SU-DHL-6 (cell line): ENCODE measurements around the gene CAMK2D.

Source experiments
- H2AFZ ChIP-seq: fragments of 200-600 bp; sonication (generic); 2 replicates; pipeline ENCODE4 v1.6.1; 2014; ENCODE audit warnings: low read depth, mild to moderate bottlenecking, moderate library complexity, mixed read lengths, antibody characterized with exemption, low read length; ENCODE audit not compliant: severe bottlenecking
- H3F3A ChIP-seq: fragments of 200-600 bp; shearing (Covaris generic); 2 replicates; pipeline ENCODE4 v1.6.0; 2016; ENCODE audit warnings: antibody characterized with exemption, mild to moderate bottlenecking; ENCODE audit not compliant: insufficient read depth
- H3K27ac ChIP-seq: fragments of 200-600 bp; sonication (generic); 2 replicates; pipeline ENCODE4 v1.5.1; 2016; ENCODE audit warnings: low read depth, mild to moderate bottlenecking, low read length, moderate library complexity, mixed read lengths
- H3K27me3 ChIP-seq: fragments of 200-600 bp; sonication (generic), shearing (Covaris generic); 2 replicates; pipeline ENCODE4 v1.6.0; 2014; ENCODE audit warnings: mild to moderate bottlenecking, low read length
- H3K36me3 ChIP-seq: fragments of 200-600 bp; sonication (generic); 2 replicates; pipeline ENCODE4 v1.6.1; 2014; ENCODE audit warnings: mild to moderate bottlenecking, low read length, mixed read lengths
- H3K4me2 ChIP-seq: fragments of 300-600, 200-600 bp; shearing (Covaris generic), sonication (generic); 2 replicates; pipeline ENCODE4 v1.6.0; 2014; ENCODE audit warnings: low read length, low read depth, mild to moderate bottlenecking; ENCODE audit not compliant: poor library complexity, severe bottlenecking
- H3K4me3 ChIP-seq: fragments of 200-600 bp; sonication (generic); 2 replicates; pipeline ENCODE4 v1.5.1; 2014; ENCODE audit warnings: antibody characterized with exemption, low read length, mild to moderate bottlenecking, mixed read lengths; ENCODE audit not compliant: insufficient read depth, poor library complexity, severe bottlenecking
- H3K79me2 ChIP-seq: fragments of 200-600 bp; sonication (generic); 2 replicates; pipeline ENCODE4 v1.6.1; 2014; ENCODE audit warnings: mild to moderate bottlenecking, low read length, moderate library complexity; ENCODE audit not compliant: insufficient read depth
- H3K9ac ChIP-seq: fragments of 200-600 bp; sonication (generic); 2 replicates; pipeline ENCODE4 v1.7.0; 2014; ENCODE audit warnings: mild to moderate bottlenecking, low read length
- H3K9me2 ChIP-seq: fragments of 200-600 bp; sonication (generic); replicated peaks from 2 replicates; pipeline ENCODE4 v1.6.1; 2014; ENCODE audit warnings: low read length; ENCODE audit not compliant: insufficient read depth
- H3K9me3 ChIP-seq: fragments of 200-600 bp; sonication (generic); 2 replicates; pipeline ENCODE4 v1.6.1; 2014; ENCODE audit warnings: low read length, mixed read lengths; ENCODE audit not compliant: insufficient read depth
- H4K20me1 ChIP-seq: fragments of 200-600 bp; sonication (generic); 2 replicates; pipeline ENCODE4 v1.6.1; 2014; ENCODE audit warnings: low read depth, mild to moderate bottlenecking, antibody characterized with exemption, low read length, moderate library complexity, mixed read lengths
- CTCF ChIP-seq: fragments of 200-600 bp; sonication (generic); IDR thresholded peaks from one replicate; pipeline ENCODE4 v1.5.1; 2017; ENCODE audit warnings: antibody characterized with exemption, mild to moderate bottlenecking, low read length, moderate library complexity; ENCODE audit not compliant: insufficient read depth, poor library complexity, severe bottlenecking
- EZH2phosphoT487 ChIP-seq: fragments of 200-600 bp; sonication (generic), shearing (Covaris generic); conservative IDR thresholded peaks from 2 replicates; pipeline ENCODE4 v1.6.1; 2018; ENCODE audit warnings: mild to moderate bottlenecking, antibody characterized with exemption, low read length, moderate library complexity, mixed read lengths

CAMK2D gene

GRCh38 chr4:113478032-113478431, 283.5 kb downstream of the CAMK2D start:
- TF ChIP-seq CTCF: no peak
- no peak for TF ChIP-seq EZH2phosphoT487
- no peaks in the 10 kb centered on the region for H3K79me2 ChIP-seq
- H3K4me3 ChIP-seq: no peak overlapping the region
- no peaks in the 10 kb centered on the region for H3K27me3 ChIP-seq
- no peak overlapping the region for H2AFZ ChIP-seq
- H4K20me1 ChIP-seq: no peaks in the 10 kb centered on the region
- no peaks in the 10 kb centered on the region for H3F3A ChIP-seq
- H3K4me2 ChIP-seq: no peak overlapping the region
- no peaks in the 10 kb centered on the region for H3K36me3 ChIP-seq
- no peak overlapping the region for H3K27ac ChIP-seq
- H3K9me2 ChIP-seq: no peaks in the 10 kb centered on the region
- no peaks in the 10 kb centered on the region for H3K9me3 ChIP-seq
- H3K9ac ChIP-seq: no peak overlapping the region

- H3K36me3 ChIP-seq: no peaks in the 10 kb centered on the region
- no peak overlapping the region for H3K27ac ChIP-seq
- no peak overlapping the region for H3K4me3 ChIP-seq
- H3K9me3 ChIP-seq: no peaks in the 10 kb centered on the region
- H3K9ac ChIP-seq: no peak overlapping the region
- H3K4me2 ChIP-seq: no peak overlapping the region
- no peaks in the 10 kb centered on the region for H3K27me3 ChIP-seq
- no peak overlapping the region for H2AFZ ChIP-seq
- TF ChIP-seq CTCF: no peak
- no peak for TF ChIP-seq EZH2phosphoT487
- H3K79me2 ChIP-seq: no peaks in the 10 kb centered on the region
- no peaks in the 10 kb centered on the region for H3F3A ChIP-seq
- H3K9me2 ChIP-seq: no peaks in the 10 kb centered on the region
- H4K20me1 ChIP-seq: no peaks in the 10 kb centered on the region
These were observed 284.7 kb downstream of the CAMK2D start for GRCh38 chr4:113476800-113477199.

GRCh38 chr4:113474017-113474416, 287.5 kb downstream of the CAMK2D start:
- H3K9me3 ChIP-seq: no peaks in the 10 kb centered on the region
- no peaks in the 10 kb centered on the region for H4K20me1 ChIP-seq
- H3K79me2 ChIP-seq: no peaks in the 10 kb centered on the region
- H3K4me3 ChIP-seq: no peak overlapping the region
- no peaks in the 10 kb centered on the region for H3K36me3 ChIP-seq
- H3K9ac ChIP-seq: no peak overlapping the region
- no peaks in the 10 kb centered on the region for H3F3A ChIP-seq
- H3K9me2 ChIP-seq: no peaks in the 10 kb centered on the region
- H3K4me2 ChIP-seq: no peak overlapping the region
- H3K27me3 ChIP-seq: no peaks in the 10 kb centered on the region
- TF ChIP-seq EZH2phosphoT487: no peak
- TF ChIP-seq CTCF: no peak
- no peak overlapping the region for H3K27ac ChIP-seq
- H2AFZ ChIP-seq: no peak overlapping the region
